H9 (cell line): ENCODE measurements around the gene MYO7B. TPM values are rescaled to one million over a fixed set of nuclear protein-coding genes. Genes with fewer than 3 reads are reported as not detected.

Experiments used
- DNase-seq: peaks from one replicate; pipeline ENCODE4 v3.0.0-alpha.2; 2017
- H2AFZ ChIP-seq: one replicate; pipeline ENCODE4 v1.6.1; 2013; ENCODE audit warnings: mild to moderate bottlenecking, low read length, control low read depth, moderate library complexity
- H2AK5ac ChIP-seq: 2 replicates; pipeline ENCODE4 v1.6.1; 2013; ENCODE audit warnings: low read length, control low read depth, mixed read lengths; ENCODE audit not compliant: insufficient read length
- H2BK120ac ChIP-seq: one replicate; pipeline ENCODE4 v1.6.1; 2013; ENCODE audit warnings: low read depth, mild to moderate bottlenecking, low read length, control low read depth, inconsistent platforms; ENCODE audit not compliant: poor library complexity, severe bottlenecking
- H2BK12ac ChIP-seq: 2 replicates; pipeline ENCODE4 v1.6.1; 2013; ENCODE audit warnings: low read length, control low read depth, mixed read lengths, low read depth; ENCODE audit not compliant: insufficient read length
- H2BK15ac ChIP-seq: 2 replicates; pipeline ENCODE4 v1.6.1; 2013; ENCODE audit warnings: low read depth, low read length, control low read depth
- H2BK20ac ChIP-seq: one replicate; pipeline ENCODE4 v1.6.1; 2013; ENCODE audit warnings: low read depth, mild to moderate bottlenecking, low read length, control low read depth, inconsistent platforms; ENCODE audit not compliant: poor library complexity, severe bottlenecking
- H2BK5ac ChIP-seq: 2 replicates; pipeline ENCODE4 v1.6.1; 2013; ENCODE audit warnings: low read length, control low read depth, mixed read lengths; ENCODE audit not compliant: insufficient read length
- H3K14ac ChIP-seq: 2 replicates; pipeline ENCODE4 v1.6.1; 2013; ENCODE audit warnings: low read length, control low read depth; ENCODE audit not compliant: insufficient read depth
- H3K18ac ChIP-seq: 2 replicates; pipeline ENCODE4 v1.6.1; 2013; ENCODE audit warnings: low read depth, mild to moderate bottlenecking, mixed read lengths, low read length, control low read depth; ENCODE audit not compliant: insufficient read length
- H3K23ac ChIP-seq: 2 replicates; pipeline ENCODE4 v1.6.1; 2013; ENCODE audit warnings: low read length, control low read depth, mixed read lengths, low read depth; ENCODE audit not compliant: insufficient read length
- H3K23me2 ChIP-seq: 2 replicates; pipeline ENCODE4 v1.6.1; 2013; ENCODE audit warnings: low read depth, mild to moderate bottlenecking, mixed read lengths, low read length, control low read depth; ENCODE audit not compliant: insufficient read length, poor library complexity, severe bottlenecking
- H3K27ac ChIP-seq: 2 replicates; pipeline ENCODE4 v1.5.1; 2013; ENCODE audit warnings: low read length, control low read depth, mixed read lengths, low read depth; ENCODE audit not compliant: insufficient read length
- H3K27me3 ChIP-seq: 2 replicates; pipeline ENCODE4 v1.6.1; 2013; ENCODE audit warnings: low read length, control low read depth, inconsistent platforms; ENCODE audit not compliant: insufficient read depth
- H3K4ac ChIP-seq: 2 replicates; pipeline ENCODE4 v1.6.1; 2013; ENCODE audit warnings: low read depth, mild to moderate bottlenecking, control low read depth, inconsistent platforms, low read length, moderate library complexity
- H3K4me1 ChIP-seq: 2 replicates; pipeline ENCODE4 v1.6.1; 2013; ENCODE audit warnings: low read length, control low read depth, inconsistent platforms; ENCODE audit not compliant: insufficient read depth
- H3K4me2 ChIP-seq: 2 replicates; pipeline ENCODE4 v1.6.1; 2013; ENCODE audit warnings: low read length, control low read depth, mixed read lengths; ENCODE audit not compliant: insufficient read length, insufficient read depth
- H3K56ac ChIP-seq: 2 replicates; pipeline ENCODE4 v1.6.1; 2013; ENCODE audit warnings: low read depth, mild to moderate bottlenecking, mixed read lengths, low read length, control low read depth; ENCODE audit not compliant: insufficient read length
- H3K79me1 ChIP-seq: 2 replicates; pipeline ENCODE4 v1.6.1; 2013; ENCODE audit warnings: low read depth, mild to moderate bottlenecking, moderate library complexity, low read length, control low read depth, inconsistent platforms; ENCODE audit not compliant: insufficient read depth, poor library complexity, severe bottlenecking
- H3K79me2 ChIP-seq: 2 replicates; pipeline ENCODE4 v1.6.1; 2013; ENCODE audit warnings: low read length, control low read depth, inconsistent platforms; ENCODE audit not compliant: insufficient read depth
- H3K9ac ChIP-seq: 2 replicates; pipeline ENCODE4 v1.6.1; 2013; ENCODE audit warnings: low read length, control low read depth, mixed read lengths; ENCODE audit not compliant: insufficient read length; ENCODE audit errors: extremely low read depth
- H3K9me3 ChIP-seq: one replicate; pipeline ENCODE4 v1.6.1; 2013; ENCODE audit warnings: low read depth, low read length, inconsistent platforms; ENCODE audit not compliant: control insufficient read depth
- H3T11ph ChIP-seq: one replicate; pipeline ENCODE4 v1.6.1; 2013; ENCODE audit warnings: mild to moderate bottlenecking, low read length, control low read depth, inconsistent platforms
- H4K20me1 ChIP-seq: one replicate; pipeline ENCODE4 v1.6.1; 2013; ENCODE audit not compliant: control insufficient read depth, insufficient read length, insufficient read depth
- H4K5ac ChIP-seq: 2 replicates; pipeline ENCODE4 v1.6.1; 2013; ENCODE audit warnings: low read depth, mild to moderate bottlenecking, mixed read lengths, low read length, control low read depth; ENCODE audit not compliant: insufficient read length
- H4K8ac ChIP-seq: replicated peaks from 2 replicates; pipeline ENCODE4 v1.6.1; 2013; ENCODE audit warnings: low read length, control low read depth, mixed read lengths, low read depth; ENCODE audit not compliant: insufficient read length
- H4K91ac ChIP-seq: 2 replicates; pipeline ENCODE4 v1.6.1; 2013; ENCODE audit warnings: low read depth, mild to moderate bottlenecking, moderate library complexity, mixed read lengths, low read length, control low read depth; ENCODE audit not compliant: insufficient read length
- H3K27ac Mint-ChIP-seq, 3 experiments: 2 replicates in 2 of 3; 3 replicates in 1 of 3; pipeline ENCODE4 v1.8.0; 2020 to 2021; ENCODE audit warnings: mixed read lengths in 3 of 3, mild to moderate bottlenecking in 1 of 3, moderate library complexity in 1 of 3
- H3K27me3 Mint-ChIP-seq: 2 replicates; pipeline ENCODE4 v1.8.0; 2021; ENCODE audit warnings: low read depth, mild to moderate bottlenecking, moderate library complexity, mixed read lengths
- H3K36me3 Mint-ChIP-seq, 3 experiments: 2 replicates in 2 of 3; 3 replicates in 1 of 3; pipeline ENCODE4 v1.8.0; 2020 to 2021; ENCODE audit warnings: low read depth in 3 of 3, mixed read lengths in 3 of 3; ENCODE audit not compliant: insufficient read depth in 1 of 3
- H3K4me1 Mint-ChIP-seq, 2 experiments: 2 replicates each; pipeline ENCODE4 v1.8.0; 2020; ENCODE audit warnings: mixed read lengths in 2 of 2
- H3K4me3 Mint-ChIP-seq, 2 experiments: 2 replicates in 1 of 2; 3 replicates in 1 of 2; pipeline ENCODE4 v1.8.0; 2020 to 2021; ENCODE audit warnings: mild to moderate bottlenecking in 2 of 2, mixed read lengths in 2 of 2, moderate library complexity in 1 of 2
- H3K9me3 Mint-ChIP-seq, 2 experiments: 2 replicates in 1 of 2; 3 replicates in 1 of 2; pipeline ENCODE4 v1.8.0; 2020; ENCODE audit warnings: mild to moderate bottlenecking in 2 of 2, mixed read lengths in 2 of 2, moderate library complexity in 1 of 2
- CTCF ChIP-seq: fragments of 200-600 bp; sonication (generic); conservative IDR thresholded peaks from 3 replicates; pipeline ENCODE4 v1.8.0; 2021; ENCODE audit warnings: antibody characterized with exemption, mild to moderate bottlenecking
- WGBS: extraction: QIAGEN DNeasy Blood & Tissue Kit; methylation state at CpG from one replicate; pipeline ENCODE4 v1.1.7; 2013; ENCODE audit warnings: missing lambda C conversion rate, low lambda C conversion rate, mixed read lengths; ENCODE audit not compliant: insufficient read length; ENCODE audit errors: extremely low coverage; 5-methylcytosine and 5-hydroxymethylcytosine counted together
- total RNA-seq: library from RNA; stranded (reverse); gene quantifications from 2 replicates; pipeline ENCODE4 v1.2.1, GENCODE V29; 2021

The MYO7B gene
- total RNA-seq, 1 experiment from 2014 or later, result not detected

- H3K9me3 ChIP-seq, result no peaks in the 10 kb centered on the region
- H2BK5ac ChIP-seq, result no peak overlapping the region
- Mint-ChIP-seq H3K4me1 (peaks cover 4 to 6% of the 10 kb centered on the region in 2 experiments; a peak in 3 of 4 replicates), H3K27me3 (peaks cover 3% of the 10 kb centered on the region), H3K9me3 (no peaks in the 10 kb centered on the region), H3K36me3 (no peaks in the 10 kb centered on the region; a peak in 1 of 7 replicates), H3K27ac (no peak overlapping the region), H3K4me3 (no peak overlapping the region)
- no peak overlapping the region for H4K5ac ChIP-seq
- H3T11ph ChIP-seq, result no peak overlapping the region
- no peak overlapping the region for H3K14ac ChIP-seq
- H3K9ac ChIP-seq, result no peak overlapping the region
- no peak overlapping the region for H2BK12ac ChIP-seq
- no peak overlapping the region for H2BK120ac ChIP-seq
- H3K79me2 ChIP-seq, result no peaks in the 10 kb centered on the region
- no peaks in the 10 kb centered on the region for H3K4me1 ChIP-seq
- H3K56ac ChIP-seq, result no peak overlapping the region
- no peak for DNase-seq
- H3K79me1 ChIP-seq, result no peaks in the 10 kb centered on the region
- no peaks in the 10 kb centered on the region for H3K23me2 ChIP-seq
- no peak overlapping the region for H3K27ac ChIP-seq
- H4K91ac ChIP-seq, result no peak overlapping the region
- no peak overlapping the region for H2AFZ ChIP-seq
- H4K8ac ChIP-seq, result no peak overlapping the region
- no peak overlapping the region for H3K4me2 ChIP-seq
- no peak for TF ChIP-seq CTCF
- H3K18ac ChIP-seq, result no peak overlapping the region
- no peak overlapping the region for H2BK20ac ChIP-seq
- H3K4ac ChIP-seq, result no peak overlapping the region
- H4K20me1 ChIP-seq, result no peaks in the 10 kb centered on the region
- no CpG with 5 or more reads among the region's 6 CpGs for WGBS
- no peak overlapping the region for H2AK5ac ChIP-seq
- H2BK15ac ChIP-seq, result no peak overlapping the region
- H3K23ac ChIP-seq, result no peak overlapping the region
- no peaks in the 10 kb centered on the region for H3K27me3 ChIP-seq
These were observed 42.9 kb downstream of the MYO7B start for GRCh38 chr2:127578411-127578810.
